Stomach smooth muscle (tissue), 2 donors: ENCODE results near the gene TARDBP.
"Not testable (repeated sequence)": the region's sequence is repeated elsewhere in the genome, so short reads cannot be mapped to it uniquely, and the experiment has no call there.

Source experiments
- H3K27ac ChIP-seq: one replicate; pipeline ENCODE4 v1.7.0; 2013; ENCODE audit warnings: mild to moderate bottlenecking, low read length, inconsistent platforms
- H3K27me3 ChIP-seq, 2 donors: one replicate each; pipeline ENCODE4 v1.7.0; 2013; ENCODE audit warnings: low read length in 2 of 2; ENCODE audit not compliant: insufficient read depth in 2 of 2, control insufficient read depth in 1 of 2
- H3K36me3 ChIP-seq, 2 donors: one replicate each; pipeline ENCODE4 v1.7.0; 2013; ENCODE audit warnings: low read length in 2 of 2; ENCODE audit not compliant: control insufficient read depth in 2 of 2, insufficient read depth in 2 of 2
- H3K4me1 ChIP-seq: one replicate; pipeline ENCODE4 v1.7.0; 2013; ENCODE audit warnings: low read length; ENCODE audit not compliant: control insufficient read depth, insufficient read depth
- H3K4me3 ChIP-seq, 2 donors: one replicate each; pipeline ENCODE4 v1.7.0; 2013; ENCODE audit warnings: low read length in 2 of 2
- H3K9ac ChIP-seq, 2 donors: one replicate each; pipeline ENCODE4 v1.7.0; 2013; ENCODE audit warnings: low read length in 2 of 2, mild to moderate bottlenecking in 1 of 2
- H3K9me3 ChIP-seq, 2 donors: one replicate each; pipeline ENCODE4 v1.7.0; 2013; ENCODE audit warnings: low read length in 2 of 2; ENCODE audit not compliant: control insufficient read depth in 2 of 2
- donor health status: healthy.
- donor health status: Pancreatic carcinoma.

Gene TARDBP

DNA sequence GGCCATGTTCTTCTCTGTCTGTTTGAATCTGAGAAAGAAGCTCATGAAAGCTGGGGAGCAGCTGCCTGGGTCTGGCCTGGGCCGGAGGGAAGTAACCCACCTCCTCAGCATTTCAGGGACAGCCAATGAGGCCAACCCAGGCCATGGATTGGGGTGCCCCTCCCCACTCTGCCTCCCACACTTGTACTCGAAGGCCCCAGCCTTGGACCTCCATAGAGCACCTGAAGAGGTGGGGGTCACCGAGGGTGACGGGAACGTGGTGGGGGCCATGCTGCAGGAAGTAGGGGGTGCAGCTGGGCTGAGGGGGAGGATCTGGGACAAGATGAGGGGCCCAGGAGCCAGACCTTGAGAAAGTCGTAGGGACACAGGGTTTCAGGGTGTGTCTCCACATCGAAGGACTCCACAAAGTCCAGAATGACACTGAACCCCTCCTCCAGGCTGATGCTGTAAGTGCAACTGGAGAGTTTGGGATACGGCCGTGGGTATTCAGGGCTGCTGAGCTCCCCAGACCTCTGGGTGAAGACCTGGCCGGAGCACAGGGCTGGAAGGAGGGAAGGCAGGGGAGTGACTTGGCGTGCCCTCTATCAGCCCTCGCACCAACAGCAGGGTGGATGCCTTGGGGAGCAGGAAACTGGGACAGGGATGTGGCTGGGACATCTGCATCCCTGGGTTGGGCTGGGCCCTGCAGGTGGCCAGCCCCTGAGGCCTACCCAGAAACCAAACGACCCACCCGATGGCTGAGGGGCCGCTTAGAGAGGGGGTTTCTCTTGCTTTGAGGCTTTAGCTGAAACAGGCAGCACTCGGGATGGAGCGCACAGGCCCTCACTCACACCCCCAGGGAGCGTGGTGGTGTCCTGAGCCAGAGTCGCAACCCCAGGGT, 30.8 kb downstream of the TARDBP start:
- no peak overlapping the region for H3K4me3 ChIP-seq
- peaks cover 0 to 2% of the 10 kb centered on the region in 2 donors for H3K27me3 ChIP-seq
- no peak overlapping the region for H3K9ac ChIP-seq
- H3K9me3 ChIP-seq = no peaks in the 10 kb centered on the region
- H3K36me3 ChIP-seq = no peaks in the 10 kb centered on the region
- no peak overlapping the region for H3K27ac ChIP-seq
- peaks cover under 1% of the 10 kb centered on the region for H3K4me1 ChIP-seq

DNA sequence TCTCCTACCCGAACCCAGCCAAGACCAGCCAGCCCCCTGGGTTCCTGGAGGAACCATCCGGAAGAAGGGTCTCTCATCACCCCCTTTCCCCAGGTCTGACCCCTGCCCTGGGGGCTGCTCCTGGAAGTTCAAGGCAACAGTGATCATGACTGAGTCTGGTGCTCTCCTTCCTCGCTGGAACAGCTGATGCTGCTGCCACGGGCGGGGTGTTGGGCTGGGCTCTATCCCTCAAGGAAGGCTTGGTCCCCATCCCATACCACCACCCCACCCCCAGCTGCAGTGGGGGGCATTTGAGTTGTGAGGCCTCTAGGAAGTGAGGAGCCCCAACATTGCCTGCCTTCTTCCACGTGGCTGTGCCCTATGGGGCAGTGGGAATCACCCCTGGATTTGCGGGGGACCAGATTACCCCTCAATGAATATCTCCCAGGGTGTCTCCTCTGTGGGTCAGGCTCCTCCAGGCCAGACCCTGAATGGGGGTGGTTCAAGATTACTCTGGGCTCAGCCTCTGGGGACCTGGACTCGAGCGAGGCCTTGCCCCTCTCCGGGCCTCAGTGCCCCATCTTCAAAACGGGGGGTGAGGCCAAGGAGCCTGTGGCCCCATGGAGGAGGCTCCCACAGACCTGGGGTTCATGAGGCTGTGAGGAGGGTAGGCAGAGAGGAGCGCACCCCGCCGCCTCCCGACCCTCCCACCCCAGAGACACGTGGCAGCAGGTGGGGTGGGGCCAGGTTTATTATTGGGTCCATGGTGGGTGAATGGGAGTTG, 31.8 kb downstream of the TARDBP start:
- Histone ChIP-seq H3K9me3 (no peaks in the 10 kb centered on the region), H3K4me1 (no peaks in the 10 kb centered on the region), H3K9ac (no peak overlapping the region), H3K36me3 (no peaks in the 10 kb centered on the region), H3K4me3 (no peak overlapping the region), H3K27me3 (peaks cover 0 to 2% of the 10 kb centered on the region in 2 donors), H3K27ac (no peak overlapping the region)

DNA sequence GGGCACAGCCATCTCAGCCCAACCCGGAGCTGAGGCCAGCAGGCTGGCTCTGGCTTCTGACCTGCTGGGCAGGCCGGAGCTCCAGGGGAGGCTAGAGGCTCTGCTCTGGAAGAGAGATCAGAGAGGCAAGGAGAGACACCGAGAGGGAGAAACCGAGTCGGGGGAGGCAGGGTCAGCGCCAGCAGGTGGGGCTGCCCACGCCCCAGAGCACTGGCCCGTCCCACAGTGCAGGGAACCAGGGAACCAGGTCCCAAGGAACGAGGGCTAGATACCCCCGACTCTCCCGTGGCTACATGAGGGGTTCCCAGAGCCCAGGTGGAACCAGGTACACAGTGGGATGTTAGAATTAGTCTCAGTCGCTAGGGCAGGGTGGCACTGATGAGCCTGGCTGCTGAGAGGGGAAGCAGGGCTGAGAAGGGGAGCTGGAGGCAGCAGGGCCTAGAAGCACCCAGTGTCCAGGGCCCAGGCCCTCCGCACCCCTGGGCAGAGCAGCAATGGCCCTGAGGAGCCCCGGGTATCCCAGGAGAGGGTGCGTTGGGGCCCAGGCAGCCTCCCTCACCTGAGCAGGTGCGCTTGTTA, 32.5 kb downstream of the TARDBP start:
- no peak overlapping the region for H3K27ac ChIP-seq
- H3K4me1 ChIP-seq = no peaks in the 10 kb centered on the region
- no peaks in the 10 kb centered on the region for H3K36me3 ChIP-seq
- peaks cover 0 to 2% of the 10 kb centered on the region in 2 donors for H3K27me3 ChIP-seq
- H3K9ac ChIP-seq = no peak overlapping the region
- H3K9me3 ChIP-seq = no peaks in the 10 kb centered on the region
- H3K4me3 ChIP-seq = no peak overlapping the region

DNA sequence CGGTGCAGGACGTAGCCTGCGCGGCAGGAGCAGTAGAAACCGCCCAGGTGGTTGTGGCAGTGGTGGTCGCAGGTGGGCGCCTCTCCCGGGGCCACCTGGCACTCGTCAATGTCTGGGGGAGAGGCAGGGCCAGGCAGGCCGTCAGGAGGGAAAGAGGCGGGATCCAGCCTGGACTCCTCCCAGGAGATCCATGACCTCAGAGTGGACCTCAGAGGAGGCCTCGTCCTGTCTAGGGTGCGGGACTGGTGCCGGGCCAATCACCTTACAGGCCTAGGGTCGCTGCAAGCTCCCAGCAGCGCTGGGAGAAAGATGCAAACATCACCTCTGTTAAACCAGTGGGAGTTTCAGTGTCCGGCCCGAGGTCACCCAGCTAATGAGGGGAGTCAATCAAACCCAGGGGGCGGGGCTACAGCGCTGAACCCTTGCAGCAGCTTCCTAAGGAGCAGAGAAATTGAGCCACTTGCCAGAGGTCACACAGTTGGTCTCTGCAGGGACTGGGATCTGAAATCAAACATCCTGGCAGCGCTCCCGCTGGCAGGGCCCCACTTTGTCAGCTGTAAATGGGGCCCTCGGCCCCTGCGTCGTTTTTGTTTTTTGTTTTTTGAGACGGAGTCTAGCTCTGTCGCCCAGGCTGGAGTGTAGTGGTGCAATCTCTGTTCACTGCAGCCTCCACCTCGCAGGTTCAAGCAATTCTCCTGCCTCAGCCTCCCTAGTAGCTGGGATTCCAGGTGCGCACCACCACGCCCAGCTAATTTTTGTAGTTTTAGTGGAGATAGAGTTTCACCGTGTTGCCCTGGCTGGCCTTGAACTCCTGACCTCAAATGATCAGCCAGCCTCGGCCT, 33.2 kb downstream of the TARDBP start:
- Histone ChIP-seq H3K27ac (no peak overlapping the region), H3K4me1 (no peaks in the 10 kb centered on the region), H3K9me3 (no peaks in the 10 kb centered on the region), H3K4me3 (no peak overlapping the region), H3K27me3 (peaks cover 0 to 2% of the 10 kb centered on the region in 2 donors), H3K36me3 (no peaks in the 10 kb centered on the region), H3K9ac (no peak overlapping the region)

DNA sequence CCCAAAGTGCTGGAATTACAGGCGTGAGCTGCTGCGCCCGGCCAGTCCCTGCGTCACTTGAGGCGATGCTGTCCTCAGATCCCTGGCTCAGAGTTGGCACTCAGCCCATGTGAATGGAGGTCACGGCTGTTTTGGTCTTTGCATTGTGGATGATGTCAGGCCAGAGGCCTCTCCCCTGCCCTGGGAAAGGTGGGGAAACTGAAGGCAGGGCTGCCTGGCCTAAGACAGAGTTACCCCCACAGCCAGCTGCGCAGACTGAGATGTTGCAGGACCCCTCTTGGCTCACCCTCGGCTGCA, 33.8 kb downstream of the TARDBP start:
- H3K36me3 ChIP-seq = no peaks in the 10 kb centered on the region
- no peak overlapping the region for H3K27ac ChIP-seq
- H3K4me1 ChIP-seq = no peaks in the 10 kb centered on the region
- no peak overlapping the region for H3K4me3 ChIP-seq
- H3K27me3 ChIP-seq = peaks cover 0 to 2% of the 10 kb centered on the region in 2 donors
- H3K9me3 ChIP-seq = no peaks in the 10 kb centered on the region
- no peak overlapping the region for H3K9ac ChIP-seq

DNA sequence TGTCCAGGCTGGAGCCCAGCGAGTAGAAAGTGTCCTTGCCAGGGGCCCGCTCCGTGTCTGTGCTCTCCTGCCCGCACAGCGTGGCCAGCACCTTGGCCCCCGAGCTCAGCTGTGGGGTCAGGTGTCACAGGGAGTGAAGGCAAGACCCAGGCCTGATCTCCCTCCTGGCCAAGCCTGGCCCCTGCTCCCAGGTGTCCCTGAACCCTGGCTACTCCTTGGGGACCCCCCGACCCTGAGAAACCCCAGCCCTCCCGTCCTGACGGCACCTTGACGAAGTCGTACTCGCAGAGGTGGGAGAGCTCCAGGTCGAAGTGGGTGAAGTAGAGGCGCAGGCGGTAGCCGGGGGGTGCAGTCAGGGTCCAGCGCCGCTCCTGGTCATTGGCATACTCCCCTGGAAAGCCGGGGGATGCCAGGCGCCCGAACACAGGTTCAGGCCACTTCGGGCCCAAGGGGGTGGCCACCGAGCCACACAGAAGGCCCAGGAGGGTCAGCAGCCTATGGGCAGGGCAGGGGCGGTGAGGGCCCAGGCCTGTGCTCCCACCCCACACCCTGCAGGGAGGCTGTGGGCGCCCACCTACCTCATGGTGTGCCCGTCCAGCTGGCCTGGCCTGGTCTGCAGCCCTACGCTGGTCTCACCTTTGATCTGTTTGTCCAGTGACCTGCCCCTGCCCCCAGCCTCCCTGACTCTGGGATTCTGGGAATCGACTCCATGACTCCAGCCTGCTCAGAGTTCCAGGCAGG, 34.3 kb downstream of the TARDBP start, which contains the start of gene MASP2:
Gene MASP2 (minus strand): TSS at position 615 of the 741 bp plus-strand sequence. CDS start 32 bp downstream, at position 583.
- peaks cover 0 to 2% of the 10 kb centered on the region in 2 donors for H3K27me3 ChIP-seq
- no peak within 1 kb of the TSS for H3K27ac ChIP-seq
- no peaks in the 10 kb centered on the region for H3K9me3 ChIP-seq
- no peaks in the 10 kb centered on the region for H3K4me1 ChIP-seq
- H3K4me3 ChIP-seq = no peak within 1 kb of the TSS
- no peak within 1 kb of the TSS for H3K9ac ChIP-seq
- no peaks in the 10 kb centered on the region for H3K36me3 ChIP-seq

DNA sequence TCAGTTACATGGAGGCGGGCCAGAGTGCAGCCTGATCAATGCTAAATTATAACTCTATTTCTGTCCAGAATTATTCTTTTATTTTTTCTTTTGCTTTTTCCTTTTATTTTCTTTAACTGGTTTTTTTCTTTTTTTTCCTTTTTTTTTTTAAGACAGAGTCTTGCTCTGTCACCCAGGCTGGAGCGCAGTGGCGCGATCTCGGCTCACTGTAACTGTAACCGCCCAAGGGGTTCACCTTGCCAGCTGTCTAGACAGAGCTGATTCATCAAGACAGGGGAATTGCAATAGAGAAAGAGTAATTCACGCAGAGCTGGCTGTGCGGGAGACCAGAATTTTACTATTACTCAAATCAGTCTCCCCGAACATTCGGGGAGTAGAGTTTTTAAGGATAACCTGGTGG, 38.7 kb downstream of the TARDBP start:
- not testable (repeated sequence) for H3K27ac ChIP-seq, H3K4me1 ChIP-seq, H3K9me3 ChIP-seq, H3K9ac ChIP-seq, H3K4me3 ChIP-seq, H3K36me3 ChIP-seq
- H3K27me3 ChIP-seq = peaks cover 9 to 15% of the 10 kb centered on the region in 2 donors

DNA sequence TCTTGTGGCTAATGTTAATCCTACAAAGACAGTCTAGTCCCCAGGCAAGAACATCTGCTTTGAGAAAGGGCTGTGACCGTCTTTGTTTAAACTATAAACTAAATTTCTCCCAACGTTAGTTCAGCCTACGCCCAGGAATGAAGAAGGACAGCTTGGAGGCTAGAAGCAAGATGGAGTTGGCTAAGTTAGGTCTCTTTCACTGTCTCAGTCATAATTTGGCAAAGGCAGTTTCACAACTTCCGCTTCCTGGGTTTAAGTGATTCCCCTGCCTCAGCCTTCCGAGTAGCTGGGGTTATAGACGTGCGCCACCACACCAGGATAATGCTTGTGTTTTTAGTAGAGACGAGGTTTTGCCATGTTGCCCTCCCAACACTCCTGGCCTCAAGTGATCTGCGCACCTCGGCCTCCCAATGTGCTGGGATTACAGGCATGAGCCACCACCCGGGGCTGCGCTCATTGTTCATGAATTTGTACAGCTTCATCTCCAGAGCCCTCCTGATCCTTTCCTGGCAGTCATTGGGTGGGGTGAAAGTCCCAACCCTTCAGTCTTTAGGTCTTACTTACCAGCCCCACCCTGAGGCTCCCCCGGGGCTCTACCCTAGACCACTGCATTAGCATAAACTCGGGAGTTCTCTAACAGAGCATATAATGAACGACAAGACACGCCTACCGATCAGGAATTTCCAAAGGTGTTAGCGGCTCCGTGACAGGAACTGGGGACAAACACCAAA, 39.5 kb downstream of the TARDBP start:
- peaks cover 5% of the 10 kb centered on the region for H3K4me1 ChIP-seq
- H3K9ac ChIP-seq = no peak overlapping the region
- H3K27ac ChIP-seq = no peak overlapping the region
- H3K9me3 ChIP-seq = no peaks in the 10 kb centered on the region
- peaks cover 9 to 15% of the 10 kb centered on the region in 2 donors for H3K27me3 ChIP-seq
- H3K36me3 ChIP-seq = peaks cover 3 to 5% of the 10 kb centered on the region in 2 donors
- no peak overlapping the region for H3K4me3 ChIP-seq

DNA sequence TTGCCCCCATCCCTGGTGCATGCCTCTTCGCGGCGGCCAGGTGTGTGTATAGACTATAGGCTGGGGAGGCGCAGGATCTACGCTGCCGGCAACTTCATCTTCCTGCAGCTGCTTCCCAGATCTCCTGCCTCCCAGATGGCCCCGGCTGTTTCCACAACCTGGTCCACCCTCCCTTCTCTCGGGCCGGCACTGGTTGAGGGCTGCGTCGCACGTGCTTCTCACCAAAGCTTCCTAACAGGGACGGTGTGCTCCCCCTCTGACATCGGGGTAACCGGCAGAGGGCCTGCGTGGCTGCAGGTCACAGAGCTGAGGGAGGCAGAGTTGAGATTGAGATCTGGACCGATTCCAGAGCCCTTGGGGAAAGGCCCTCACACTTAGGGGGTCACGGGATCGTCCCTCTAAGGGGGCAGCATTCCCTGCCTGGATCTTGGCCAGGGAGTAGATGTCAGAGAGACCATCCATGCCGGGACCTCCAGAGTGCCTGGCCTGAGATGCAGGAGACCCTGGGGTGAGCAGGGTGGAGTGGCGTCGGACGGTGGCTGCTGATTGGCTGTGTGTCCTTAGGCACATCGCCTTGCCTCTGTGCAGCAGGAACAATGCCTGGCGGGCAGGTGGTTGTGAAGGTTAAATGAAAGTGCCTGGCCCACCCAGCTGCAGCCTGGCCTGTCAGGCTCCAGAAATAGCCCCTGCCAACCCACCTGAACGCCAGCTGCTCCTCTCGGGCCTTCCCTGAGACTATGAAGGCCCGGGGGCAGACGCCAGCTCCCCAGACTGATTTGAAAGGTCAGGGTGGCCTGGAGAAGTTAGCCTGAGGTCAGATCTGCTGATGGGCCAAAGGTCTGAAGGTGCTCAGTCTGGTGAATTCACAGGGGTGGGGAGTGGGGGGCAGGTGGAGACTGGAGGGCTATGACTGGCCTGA, 40.6 kb downstream of the TARDBP start:
- H3K4me3 ChIP-seq = no peak overlapping the region
- H3K27me3 ChIP-seq = peaks cover 9 to 15% of the 10 kb centered on the region in 2 donors
- H3K9ac ChIP-seq = no peak overlapping the region
- peaks cover 5% of the 10 kb centered on the region for H3K4me1 ChIP-seq
- H3K9me3 ChIP-seq = no peaks in the 10 kb centered on the region
- H3K27ac ChIP-seq = no peak overlapping the region
- H3K36me3 ChIP-seq = peaks cover 3 to 5% of the 10 kb centered on the region in 2 donors
